Activated effector memory CD4-positive, alpha-beta T cell treated with Interleukin-2 at 50 U/mL for 16 hours (primary cell): Measurements from ENCODE around the gene SEMG1.

Source experiments
- DNase-seq: peaks from one replicate; pipeline ENCODE4 v3.0.0-alpha.2; 2020

Gene SEMG1

GRCh38 chr20:45223136-45223535, 16.3 kb downstream of the SEMG1 start:
- DNase-seq = no peak

- DNase-seq = no peak
These were observed 19.5 kb downstream of the SEMG1 start for GRCh38 chr20:45226287-45226686.

- no peak for DNase-seq
These were observed 22.6 kb downstream of the SEMG1 start for GRCh38 chr20:45229264-45230056.

- no peak for DNase-seq
These were observed 23.8 kb downstream of the SEMG1 start for GRCh38 chr20:45230631-45231030.

GRCh38 chr20:45235995-45236394, 29.2 kb downstream of the SEMG1 start:
- no peak for DNase-seq

GRCh38 chr20:45238139-45238538, 31.3 kb downstream of the SEMG1 start:
- no peak for DNase-seq

- DNase-seq = no peak
These were observed 39.3 kb downstream of the SEMG1 start for GRCh38 chr20:45246109-45246508.

GRCh38 chr20:45247865-45248264, 41.0 kb downstream of the SEMG1 start:
- DNase-seq = no peak

- DNase-seq = no peak
These were observed 41.8 kb downstream of the SEMG1 start for GRCh38 chr20:45248609-45249008.

- DNase-seq = no peak
These were observed 45.2 kb downstream of the SEMG1 start for GRCh38 chr20:45251884-45252560.

GRCh38 chr20:45253261-45253660, 46.4 kb downstream of the SEMG1 start:
- no peak for DNase-seq

- DNase-seq = no peak
These were observed 47.8 kb downstream of the SEMG1 start, which contains the start of gene SLPI for GRCh38 chr20:45254383-45255262. TSS of gene SLPI (minus strand) at chr20:45254564. CDS start at chr20:45254543, 21 bp downstream.

- no peak for DNase-seq
These were observed 50.3 kb downstream of the SEMG1 start for GRCh38 chr20:45257161-45257560.

GRCh38 chr20:45257711-45258110, 50.9 kb downstream of the SEMG1 start:
- DNase-seq = no peak

GRCh38 chr20:45258259-45258658, 51.4 kb downstream of the SEMG1 start:
- no peak for DNase-seq

GRCh38 chr20:45258664-45259063, 51.8 kb downstream of the SEMG1 start:
- no peak for DNase-seq
